Loucy (cell line): ENCODE measurements around the gene DDX23.

Source experiments
- H2AFZ ChIP-seq: fragments of 200-600 bp; sonication (generic); 2 replicates; pipeline ENCODE4 v1.6.0; 2016; ENCODE audit warnings: antibody characterized with exemption, mild to moderate bottlenecking, low read length, moderate library complexity
- H3F3A ChIP-seq: fragments of 200-600 bp; 2 replicates; pipeline ENCODE4 v1.6.0; 2016; ENCODE audit warnings: antibody characterized with exemption, low read depth, mild to moderate bottlenecking
- H3K27me3 ChIP-seq: fragments of 200-600 bp; sonication (generic); 2 replicates; pipeline ENCODE4 v1.6.1; 2014; ENCODE audit warnings: low read length, mild to moderate bottlenecking; ENCODE audit not compliant: insufficient read depth, poor library complexity, severe bottlenecking
- H3K36me3 ChIP-seq: fragments of 200-600 bp; sonication (generic); 2 replicates; pipeline ENCODE4 v1.6.1; 2016; ENCODE audit warnings: low read length; ENCODE audit not compliant: insufficient read depth
- H3K4me1 ChIP-seq: fragments of 200-600 bp; sonication (generic); 2 replicates; pipeline ENCODE4 v1.5.1; 2014; ENCODE audit warnings: low read length, mild to moderate bottlenecking; ENCODE audit not compliant: insufficient read depth, poor library complexity, severe bottlenecking
- H3K4me2 ChIP-seq: fragments of 200-600 bp; sonication (generic); 2 replicates; pipeline ENCODE4 v1.6.0; 2014; ENCODE audit warnings: antibody characterized with exemption, low read length, low read depth, mild to moderate bottlenecking; ENCODE audit not compliant: poor library complexity, severe bottlenecking
- H3K4me3 ChIP-seq: fragments of 200-600 bp; sonication (generic); 2 replicates; pipeline ENCODE4 v1.5.1; 2014; ENCODE audit warnings: low read length, mild to moderate bottlenecking, mixed read lengths; ENCODE audit not compliant: poor library complexity, severe bottlenecking
- H3K79me2 ChIP-seq: fragments of 200-600 bp; sonication (generic); 2 replicates; pipeline ENCODE4 v1.6.1; 2014; ENCODE audit warnings: low read length; ENCODE audit not compliant: insufficient read depth
- H3K9ac ChIP-seq: fragments of 200-600 bp; sonication (generic); 2 replicates; pipeline ENCODE4 v1.6.0; 2014; ENCODE audit warnings: mild to moderate bottlenecking, low read depth, low read length, moderate library complexity; ENCODE audit not compliant: poor library complexity, severe bottlenecking
- H3K9me2 ChIP-seq: fragments of 200-600 bp; sonication (generic); replicated peaks from 2 replicates; pipeline ENCODE4 v1.6.1; 2016; ENCODE audit warnings: low read depth, low read length, mixed read lengths
- H3K9me3 ChIP-seq: fragments of 200-600 bp; sonication (generic); 2 replicates; pipeline ENCODE4 v1.6.1; 2014; ENCODE audit warnings: mild to moderate bottlenecking, antibody characterized with exemption, low read length, low read depth; ENCODE audit not compliant: insufficient read depth
- H4K20me1 ChIP-seq: fragments of 200-600 bp; sonication (generic); 2 replicates; pipeline ENCODE4 v1.6.0; 2014; ENCODE audit warnings: antibody characterized with exemption, low read length, mild to moderate bottlenecking; ENCODE audit not compliant: insufficient read depth, poor library complexity, severe bottlenecking
- CTCF ChIP-seq: fragments of 200-600 bp; sonication (generic); conservative IDR thresholded peaks from 2 replicates; pipeline ENCODE4 v1.5.1; 2014; ENCODE audit warnings: mild to moderate bottlenecking, antibody characterized with exemption, low read length
- EZH2phosphoT487 ChIP-seq: fragments of 200-600 bp; IDR thresholded peaks from 2 replicates; pipeline ENCODE4 v1.6.1; 2018; ENCODE audit warnings: antibody characterized with exemption, mild to moderate bottlenecking, moderate library complexity, borderline replicate concordance

Gene DDX23

GRCh38 chr12:48859607-48860006, 7.6 kb upstream of the DDX23 start:
- H3K9me2 ChIP-seq = no peaks in the 10 kb centered on the region
- no peaks in the 10 kb centered on the region for H3K9me3 ChIP-seq
- no peaks in the 10 kb centered on the region for H3F3A ChIP-seq
- H3K27me3 ChIP-seq = no peaks in the 10 kb centered on the region
- no peaks in the 10 kb centered on the region for H3K79me2 ChIP-seq
- TF ChIP-seq EZH2phosphoT487 (no peak), CTCF (no peak)
- H4K20me1 ChIP-seq = no peaks in the 10 kb centered on the region
- no peak overlapping the region for H2AFZ ChIP-seq
- no peak overlapping the region for H3K9ac ChIP-seq
- no peaks in the 10 kb centered on the region for H3K4me1 ChIP-seq
- H3K4me2 ChIP-seq = no peak overlapping the region
- H3K4me3 ChIP-seq = no peak overlapping the region
- H3K36me3 ChIP-seq = no peaks in the 10 kb centered on the region

- H4K20me1 ChIP-seq = no peaks in the 10 kb centered on the region
- no peak overlapping the region for H3K9ac ChIP-seq
- TF ChIP-seq EZH2phosphoT487 = no peak
- no peak for TF ChIP-seq CTCF
- H3K27me3 ChIP-seq = no peaks in the 10 kb centered on the region
- H3K36me3 ChIP-seq = no peaks in the 10 kb centered on the region
- no peaks in the 10 kb centered on the region for H3K79me2 ChIP-seq
- H3K4me3 ChIP-seq = no peak overlapping the region
- no peak overlapping the region for H2AFZ ChIP-seq
- H3K4me2 ChIP-seq = no peak overlapping the region
- H3K9me3 ChIP-seq = no peaks in the 10 kb centered on the region
- H3K9me2 ChIP-seq = no peaks in the 10 kb centered on the region
- H3F3A ChIP-seq = no peaks in the 10 kb centered on the region
- H3K4me1 ChIP-seq = no peaks in the 10 kb centered on the region
Observed at GRCh38 chr12:48858043-48858442, 6.1 kb upstream of the DDX23 start.

- H4K20me1 ChIP-seq = no peaks in the 10 kb centered on the region
- H3K9me2 ChIP-seq = no peaks in the 10 kb centered on the region
- H3K4me1 ChIP-seq = peaks cover 5% of the 10 kb centered on the region
- H3K9ac ChIP-seq = no peak overlapping the region
- no peak overlapping the region for H2AFZ ChIP-seq
- no peak overlapping the region for H3K4me2 ChIP-seq
- H3K4me3 ChIP-seq = no peak overlapping the region
- no peaks in the 10 kb centered on the region for H3K36me3 ChIP-seq
- no peaks in the 10 kb centered on the region for H3F3A ChIP-seq
- no peaks in the 10 kb centered on the region for H3K9me3 ChIP-seq
- no peaks in the 10 kb centered on the region for H3K79me2 ChIP-seq
- H3K27me3 ChIP-seq = no peaks in the 10 kb centered on the region
- TF ChIP-seq CTCF (no peak), EZH2phosphoT487 (no peak)
Observed at GRCh38 chr12:48857278-48857994, 5.5 kb upstream of the DDX23 start.
